Spleen (tissue), 11 donors: Measurements from ENCODE around the gene IFNE. TPM values are rescaled to one million over a fixed set of nuclear protein-coding genes. Genes with fewer than 3 reads are reported as not detected.
"Not testable (repeated sequence)": the region's sequence is repeated elsewhere in the genome, so short reads cannot be mapped to it uniquely, and the experiment has no call there.

ENCODE experiments used
- DNase-seq: peaks from one replicate; pipeline ENCODE4 v3.0.0-alpha.2; 2020
- H3K27ac ChIP-seq, 8 donors: fragments of 200-600 bp; sonication (generic) in 7 of 8; 1 replicate in 4 of 8; 2 replicates in 4 of 8; pipeline versions ENCODE4 v1.5.0 to v1.8.0; 2016 to 2021; ENCODE audit warnings: inconsistent platforms in 4 of 8, mild to moderate bottlenecking in 4 of 8, moderate library complexity in 1 of 8
- H3K27me3 ChIP-seq, 7 donors: fragments of 200-600 bp; sonication (generic) in 6 of 7; replicated peaks in 1 of 7; 1 replicate in 4 of 7; 2 replicates in 3 of 7; pipeline versions ENCODE4 v1.5.0 to v1.8.0; 2016 to 2021; ENCODE audit warnings: inconsistent platforms in 3 of 7, mild to moderate bottlenecking in 1 of 7
- H3K36me3 ChIP-seq, 6 donors: fragments of 200-600 bp; sonication (generic) in 5 of 6; 1 replicate in 4 of 6; 2 replicates in 2 of 6; pipeline versions ENCODE4 v1.5.0 to v1.8.0; 2016 to 2021; ENCODE audit warnings: inconsistent platforms in 2 of 6
- H3K4me1 ChIP-seq, 6 donors: fragments of 200-600 bp; sonication (generic) in 5 of 6; 1 replicate in 3 of 6; 2 replicates in 3 of 6; pipeline versions ENCODE4 v1.5.0 to v1.8.0; 2016 to 2021; ENCODE audit warnings: inconsistent platforms in 3 of 6
- H3K4me3 ChIP-seq, 8 donors: fragments of 200-600 bp; sonication (generic) in 7 of 8; 1 replicate in 4 of 8; 2 replicates in 4 of 8; pipeline versions ENCODE4 v1.5.0 to v1.8.0; 2016 to 2021; ENCODE audit warnings: inconsistent platforms in 4 of 8, mild to moderate bottlenecking in 4 of 8, moderate library complexity in 2 of 8
- H3K9me3 ChIP-seq, 8 donors: fragments of 200-600 bp; sonication (generic) in 7 of 8; 1 replicate in 4 of 8; 2 replicates in 4 of 8; pipeline versions ENCODE4 v1.5.0 to v1.8.0; 2016 to 2021; ENCODE audit warnings: inconsistent platforms in 4 of 8
- CTCF ChIP-seq, 11 experiments: fragments of 200-600 bp in 7 of 11; fragments of 450-650 bp in 4 of 11; sonication (generic) in 4 of 11; IDR thresholded peaks in 8 of 11; conservative IDR thresholded peaks in 3 of 11; 1 replicate in 7 of 11; 2 replicates in 4 of 11; pipeline versions ENCODE4 v1.4.0 to v1.8.0; 2016 to 2021; ENCODE audit warnings: antibody characterized with exemption in 11 of 11, inconsistent platforms in 4 of 11, mild to moderate bottlenecking in 1 of 11
- POLR2A ChIP-seq, 3 donors: fragments of 450-650 bp; IDR thresholded peaks; one replicate each; pipeline ENCODE4 v1.5.1; 2017; ENCODE audit warnings: antibody characterized with exemption in 3 of 3, mild to moderate bottlenecking in 1 of 3
- POLR2AphosphoS5 ChIP-seq, 3 donors: sonication (generic); formaldehyde crosslinking; IDR thresholded peaks; one replicate each; pipeline ENCODE4 v1.5.1; 2017; ENCODE audit warnings: antibody characterized with exemption in 3 of 3
- WGBS, 5 donors: extraction: QIAGEN DNeasy Blood & Tissue Kit in 3 of 5; methylation state at CpG; one replicate each; pipeline versions ENCODE4 v1.1.5 to v1.1.7; 2013 to 2018; 5-methylcytosine and 5-hydroxymethylcytosine counted together
- intact Hi-C: fragments of 100-400 bp; cut with DNase I; formaldehyde crosslinking; loops from one replicate; pipeline ENCODE4 v1.15.0; 2023; ENCODE audit warnings: low total_unique reads
- polyA plus RNA-seq, 3 donors: library from polyadenylated mRNA; stranded (reverse); fragments of 200-250 nt; gene quantifications; one replicate each; pipeline ENCODE4 v1.2.1, GENCODE V29; 2013
- total RNA-seq, 7 donors: library from RNA; depleted of rRNA in 3 of 7; stranded (reverse); fragments of >200 nt in 3 of 7; fragmentation: NEBNext Ultra II Directional in 4 of 7; extraction: Animal tissue kit (Norgen Biotek cat#: 25700) in 4 of 7; gene quantifications; one replicate each; pipeline versions ENCODE4 v1.1.0 to v1.2.1, GENCODE V29; 2016 to 2021
- donor health status: healthy with polysubstance abuse.
- donor health status: DM: no; HTN: no; CAD: no; lungs with moderate emphysema.
- donor health status: DM: no; HTN: no; CAD: no.
- donor health status: Bipolar disorder and iron deficiency.
- donor health status: healthy.
- donor health status: DM: no; HTN: no; CAD: no.
- donor health status: DM: yes; HTN: yes; CAD: no.

Gene IFNE
- total and polyA plus RNA-seq, 10 donors: 0.11 to 0.12 TPM; not detected in 8

- TF ChIP-seq POLR2A (IDR thresholded peaks at IDR 0.05): no peak
- peak in 1 of 3 donors; percentile 51 for TF ChIP-seq POLR2AphosphoS5 (IDR thresholded peaks at IDR 0.05)
- no peak for DNase-seq
- no peak overlapping the region for H3K4me3 ChIP-seq
- H3K4me1 ChIP-seq: peaks cover 3 to 16% (median 12%) of the 10 kb centered on the region in 6 donors
- peaks cover 0 to 10% (median 0%) of the 10 kb centered on the region in 7 donors for H3K27me3 ChIP-seq
- intact Hi-C loops: no loop called here
- H3K36me3 ChIP-seq: no peaks in the 10 kb centered on the region
- H3K27ac ChIP-seq: peak overlapping the region in 4 of 8 donors; percentile 22 to 44 (median 37)
- WGBS, 5 donors: 51 to 60% (median 53%) methylated on average over 4 of the region's 4 CpGs
- H3K9me3 ChIP-seq: no peaks in the 10 kb centered on the region
Measured at GRCh38 chr9:21443849-21444625, 38.1 kb downstream of the IFNE start.

- Histone ChIP-seq H3K27ac (no peak within 1 kb of the TSS), H3K27me3 (peaks cover 0 to 9% (median 0%) of the 10 kb centered on the region in 7 donors), H3K36me3 (no peaks in the 10 kb centered on the region), H3K4me1 (peaks cover 3 to 16% (median 12%) of the 10 kb centered on the region in 6 donors), H3K4me3 (no peak within 1 kb of the TSS), H3K9me3 (no peaks in the 10 kb centered on the region)
- intact Hi-C loops: no loop called here
- no peak for DNase-seq
- 86 to 95% (median 92%) methylated on average over 2 to 4 of the region's 4 CpGs for WGBS, 5 donors
- no peak for TF ChIP-seq POLR2A (IDR thresholded peaks at IDR 0.05)
Measured at GRCh38 chr9:21440139-21440538, 42.0 kb downstream of the IFNE start, which contains the start of gene IFNA1. Gene IFNA1 (plus strand): TSS chr9:21440439. CDS start chr9:21440508, 69 bp downstream.

GRCh38 chr9:21435015-21435383, 47.1 kb downstream of the IFNE start:
- DNase-seq: not testable (repeated sequence)

GRCh38 chr9:21434202-21435014, 47.7 kb downstream of the IFNE start:
- no peak for DNase-seq
- no peak overlapping the region for H3K4me3 ChIP-seq
- TF ChIP-seq CTCF (IDR thresholded peaks at IDR 0.05 in 8 of 11, conservative IDR thresholded peaks at IDR 0.05 in 3 of 11) (peak in 8 of 11 experiments; percentile 26 to 62 (median 50)), POLR2A (IDR thresholded peaks at IDR 0.05) (no peak), POLR2AphosphoS5 (IDR thresholded peaks at IDR 0.05) (no peak)

More at GRCh38 chr9:21435015-21435383, 47.1 kb downstream of the IFNE start:
- Histone ChIP-seq H3K27me3 (peaks cover 0 to 36% (median 0%) of the 10 kb centered on the region in 7 donors), H3K4me1 (peaks cover 0 to 12% (median 9%) of the 10 kb centered on the region in 6 donors)
- WGBS, 5 donors: 67 to 90% (median 79%) methylated on average over 7 of the region's 7 CpGs
- H3K27ac ChIP-seq, H3K9me3 ChIP-seq, intact Hi-C loops, H3K4me3 ChIP-seq, H3K36me3 ChIP-seq: not testable (repeated sequence)

GRCh38 chr9:21432672-21433425, 49.3 kb downstream of the IFNE start:
- intact Hi-C loops: no loop called here
- peaks cover 3 to 30% (median 13%) of the 10 kb centered on the region in 6 donors for H3K4me1 ChIP-seq
- H3K9me3 ChIP-seq: no peaks in the 10 kb centered on the region
- DNase-seq: no peak
- 15 to 38% (median 32%) methylated on average over 2 of the region's 2 CpGs for whole genome bisulfite sequencing, 5 donors
- TF ChIP-seq POLR2A (IDR thresholded peaks at IDR 0.05) (no peak), POLR2AphosphoS5 (IDR thresholded peaks at IDR 0.05) (no peak), CTCF (IDR thresholded peaks at IDR 0.05 in 8 of 11, conservative IDR thresholded peaks at IDR 0.05 in 3 of 11) (no peak)
- H3K27me3 ChIP-seq: peaks cover 0 to 48% (median 0%) of the 10 kb centered on the region in 7 donors
- no peak overlapping the region for H3K27ac ChIP-seq
- H3K36me3 ChIP-seq: no peaks in the 10 kb centered on the region
- H3K4me3 ChIP-seq: no peak overlapping the region

More at GRCh38 chr9:21434202-21435014, 47.7 kb downstream of the IFNE start:
- no peaks in the 10 kb centered on the region for H3K9me3 ChIP-seq
- intact Hi-C loops: no loop called here
- no peaks in the 10 kb centered on the region for H3K36me3 ChIP-seq
- no peak overlapping the region for H3K27ac ChIP-seq
- peaks cover 0 to 40% (median 0%) of the 10 kb centered on the region in 7 donors for H3K27me3 ChIP-seq
- H3K4me1 ChIP-seq: peaks cover 0 to 17% (median 9%) of the 10 kb centered on the region in 6 donors
- WGBS, 5 donors: 56 to 67% (median 62%) methylated on average over 9 of the region's 9 CpGs
